ENCODE results near the gene HSPBP1.
A peak's percentile ranks its signal among the peaks of the same experiment; 100 is the strongest.

HSPBP1 gene

DNA sequence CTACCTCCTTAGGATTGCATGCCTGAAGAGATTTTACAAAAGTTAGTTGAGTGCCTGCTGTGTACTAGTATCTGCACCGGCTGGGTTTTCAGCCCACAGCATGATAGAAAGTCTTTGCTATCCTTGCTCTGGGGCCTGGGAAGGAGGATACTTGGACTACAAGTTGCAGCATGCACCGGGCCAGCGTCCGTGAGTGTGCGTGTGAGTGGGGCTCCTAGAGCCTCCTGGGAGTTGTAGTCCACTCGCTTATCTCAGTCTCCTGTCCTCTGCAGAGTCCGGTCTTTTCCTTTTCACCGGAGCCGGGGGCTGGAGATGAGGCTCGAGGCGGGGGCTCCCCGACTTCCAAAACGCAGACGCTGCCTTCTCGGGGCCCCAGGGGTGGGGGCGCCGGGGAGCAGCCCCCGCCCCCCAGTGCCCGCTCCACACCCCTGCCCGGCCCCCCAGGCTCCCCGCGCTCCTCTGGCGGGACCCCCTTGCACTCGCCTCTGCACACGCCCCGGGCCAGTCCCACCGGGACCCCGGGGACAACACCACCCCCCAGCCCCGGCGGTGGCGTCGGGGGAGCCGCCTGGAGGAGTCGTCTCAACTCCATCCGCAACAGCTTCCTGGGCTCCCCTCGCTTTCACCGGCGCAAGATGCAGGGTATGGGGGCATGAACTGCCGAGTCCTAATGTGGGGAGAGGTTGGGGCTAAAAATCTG is 24.5 kb upstream of the HSPBP1 start:
- peak; percentile 88 for DNase-seq

DNA sequence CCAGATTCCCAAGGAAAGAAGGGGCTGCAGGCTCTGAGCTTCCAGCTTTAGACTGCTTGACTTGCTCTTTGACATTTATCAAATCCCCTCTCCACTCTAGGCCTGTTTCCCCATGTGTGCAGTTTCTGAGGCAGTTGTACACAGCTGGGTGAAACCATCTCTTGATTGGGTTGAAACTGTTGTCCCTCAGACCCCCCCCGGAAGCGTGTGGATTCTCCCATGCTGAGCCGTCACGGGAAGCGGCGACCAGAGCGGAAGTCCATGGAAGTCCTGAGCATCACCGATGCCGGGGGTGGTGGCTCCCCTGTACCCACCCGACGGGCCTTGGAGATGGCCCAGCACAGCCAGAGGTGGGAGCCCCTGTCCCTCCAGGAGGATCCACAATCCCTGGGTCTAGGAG is 23.6 kb upstream of the HSPBP1 start:
- no peak for DNase-seq

DNA sequence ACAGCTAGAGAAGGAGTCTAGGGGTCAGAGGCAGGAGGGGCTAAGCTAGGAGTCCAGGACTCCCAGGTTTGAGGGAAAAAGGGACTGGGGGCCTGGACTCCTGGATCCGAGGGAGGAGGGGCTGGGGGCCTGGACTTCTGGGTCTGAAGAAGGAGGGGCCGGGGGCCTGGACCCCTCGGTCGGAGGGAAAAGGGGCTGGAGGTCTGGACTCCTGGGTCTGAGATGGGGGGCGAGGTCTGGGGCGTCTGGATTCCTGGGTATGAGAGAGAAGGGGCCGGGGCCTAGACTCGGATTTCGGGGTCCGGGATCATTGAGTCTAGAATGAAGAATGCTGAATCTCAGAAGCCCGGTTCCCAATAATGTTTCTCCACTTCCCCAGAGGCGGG is 22.4 kb upstream of the HSPBP1 start:
- DNase-seq, result no peak

DNA sequence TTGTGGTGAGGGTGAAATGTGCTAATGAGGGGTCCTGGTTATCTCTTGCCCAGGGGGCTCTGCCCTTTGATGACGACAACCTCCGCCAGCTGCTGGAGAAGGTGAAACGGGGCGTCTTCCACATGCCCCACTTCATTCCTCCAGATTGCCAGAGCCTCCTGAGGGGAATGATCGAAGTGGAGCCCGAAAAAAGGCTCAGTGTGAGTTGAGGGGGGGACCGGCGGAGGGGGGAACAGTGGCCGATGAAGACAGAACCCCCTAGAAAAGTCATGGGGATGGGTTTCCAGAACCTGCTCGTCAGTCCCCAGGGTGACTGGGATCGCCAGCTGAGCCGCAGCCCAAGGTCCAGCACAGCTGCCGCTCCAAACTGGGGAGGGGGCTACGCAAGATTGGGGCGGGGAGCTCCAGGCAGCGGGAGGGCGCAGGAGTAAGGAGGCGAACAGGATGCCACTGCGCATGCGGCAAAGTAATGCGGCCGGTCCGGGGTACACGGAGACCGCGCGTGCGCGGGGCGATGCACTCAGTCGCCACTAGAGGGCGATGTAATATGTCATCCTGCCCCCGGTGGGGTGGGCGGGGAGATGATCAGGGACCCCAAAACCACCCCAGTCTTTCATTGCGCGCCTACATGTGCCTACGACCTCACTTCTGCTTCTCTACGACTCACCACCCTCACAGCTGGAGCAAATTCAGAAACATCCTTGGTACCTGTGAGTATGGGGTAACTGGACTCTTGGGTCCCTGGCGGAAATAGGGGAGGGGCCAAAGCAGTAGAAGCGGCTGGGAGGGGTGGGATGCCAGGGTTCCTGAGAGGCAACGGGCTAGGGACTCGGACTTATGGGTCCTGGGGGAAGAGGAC is 21.8 kb upstream of the HSPBP1 start:
- peak; percentile 98 for DNase-seq

GRCh38 chr19:55300886-55301458 is 21.1 kb upstream of the HSPBP1 start:
- DNase-seq, result no peak

DNA sequence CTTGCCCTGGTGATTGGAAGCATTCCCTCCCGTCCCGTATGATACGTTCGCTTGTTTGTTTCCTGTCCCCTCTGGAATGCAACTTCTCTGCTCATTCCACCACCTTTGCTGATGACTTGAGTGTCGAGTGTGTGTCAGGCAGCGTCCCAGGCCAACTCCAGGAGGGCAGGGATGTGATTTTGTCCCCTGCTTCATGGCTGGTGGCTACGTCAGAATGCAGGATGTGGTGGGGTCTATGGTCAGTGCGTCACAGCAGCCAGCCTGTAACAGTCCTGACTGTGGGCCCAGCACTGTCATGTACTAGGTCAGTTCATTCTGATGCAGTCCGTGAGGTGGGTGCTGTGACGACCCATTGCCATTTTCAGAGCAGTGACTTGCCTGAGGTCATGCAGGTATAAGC is 20.1 kb upstream of the HSPBP1 start:
- no peak for DNase-seq

DNA sequence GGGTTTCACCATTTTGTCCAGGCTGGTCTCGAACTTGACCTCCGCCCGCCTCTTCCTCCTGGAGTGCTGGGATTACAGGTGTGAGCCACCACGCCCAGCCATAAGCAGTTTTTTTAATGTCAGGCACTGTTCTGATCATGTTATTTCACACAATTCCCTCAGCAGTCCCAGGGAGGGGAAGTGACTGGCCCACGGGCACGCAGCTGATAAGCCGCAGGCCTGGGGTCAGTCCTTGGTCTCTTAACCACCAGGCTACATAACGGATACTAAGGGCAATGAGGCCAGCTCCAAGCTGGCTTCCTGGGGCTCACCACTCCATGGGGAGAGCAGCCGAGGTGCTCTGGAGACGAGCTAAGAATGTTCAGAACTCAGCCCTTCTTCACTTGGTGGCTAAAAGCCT is 17.4 kb upstream of the HSPBP1 start:
- DNase-seq, result no peak

DNA sequence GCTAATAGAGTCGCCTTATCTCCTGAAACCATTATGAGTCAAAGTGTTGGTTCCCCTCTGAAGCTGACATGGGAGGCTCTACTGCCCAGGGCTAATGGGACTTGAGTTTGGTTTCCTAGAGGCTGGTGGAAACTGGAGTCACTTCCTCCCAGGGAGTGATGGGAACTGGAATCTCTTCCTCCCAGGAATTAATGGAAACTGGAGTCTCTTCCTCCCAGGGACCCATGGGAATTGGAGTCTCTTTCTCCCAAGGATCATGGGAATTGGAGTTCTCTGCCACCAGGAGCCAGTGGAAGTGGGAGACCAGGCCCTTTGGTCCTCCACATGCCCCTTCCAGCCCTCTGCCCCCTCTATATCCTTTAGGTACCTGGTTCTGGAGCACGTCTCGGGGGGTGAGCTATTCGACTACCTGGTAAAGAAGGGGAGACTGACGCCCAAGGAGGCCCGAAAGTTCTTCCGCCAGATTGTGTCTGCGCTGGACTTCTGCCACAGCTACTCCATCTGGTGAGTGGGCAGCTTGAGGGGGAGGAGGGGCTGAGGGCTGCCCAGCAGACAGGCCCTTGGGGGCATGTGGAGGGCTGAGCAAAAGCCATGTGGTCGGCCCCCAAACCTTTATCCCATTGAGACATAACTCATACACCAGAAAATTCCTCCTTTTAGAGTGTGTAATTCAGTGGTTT is 9.3 kb upstream of the HSPBP1 start:
- DNase-seq, result no peak

GRCh38 chr19:55287361-55288079 is 7.6 kb upstream of the HSPBP1 start:
- DNase-seq, result no peak

GRCh38 chr19:55285229-55285890 is 5.5 kb upstream of the HSPBP1 start:
- DNase-seq, result no peak

DNA sequence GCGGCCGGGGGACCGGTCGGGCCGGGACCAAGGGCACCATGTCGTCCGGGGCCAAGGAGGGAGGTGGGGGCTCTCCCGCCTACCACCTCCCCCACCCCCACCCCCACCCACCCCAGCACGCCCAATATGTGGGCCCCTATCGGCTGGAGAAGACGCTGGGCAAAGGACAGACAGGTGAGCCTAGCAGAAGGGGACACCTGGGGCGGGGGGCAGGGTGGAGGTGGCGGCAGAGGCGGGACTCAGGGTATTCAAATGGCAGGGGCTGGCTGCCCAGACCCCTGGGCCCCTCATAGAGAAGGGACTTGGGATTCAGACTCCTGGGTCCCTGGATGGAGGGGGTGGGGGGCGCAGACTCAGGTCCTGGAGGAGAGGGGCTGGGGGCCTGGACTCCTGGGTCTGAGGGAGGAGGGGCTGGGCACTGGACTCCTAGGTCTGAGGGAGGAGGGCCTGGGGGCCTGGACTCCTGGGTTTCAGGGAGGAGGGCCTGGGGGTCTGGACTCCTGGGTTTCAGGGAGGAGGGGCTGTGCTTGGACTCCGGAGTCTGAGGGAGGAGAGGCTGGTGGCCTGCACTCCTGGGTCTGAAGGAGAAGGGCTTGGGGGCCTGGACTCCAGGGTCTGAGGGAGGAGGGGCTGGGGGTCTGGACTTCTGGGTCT is 4.6 kb upstream of the HSPBP1 start:
- DNase-seq, result no peak

GRCh38 chr19:55283548-55284377 is 3.9 kb upstream of the HSPBP1 start, which contains the start of gene BRSK1:
TSS of gene BRSK1 (plus strand) at chr19:55283997. CDS start at chr19:55284443, 446 bp downstream.
- DNase-seq, result peak; percentile 65

GRCh38 chr19:55279340-55279739 is 570 bp downstream of the HSPBP1 start:
- DNase-seq, result no peak

- no peak for DNase-seq
Observed at GRCh38 chr19:55278391-55279135, 1.3 kb downstream of the HSPBP1 start.

DNA sequence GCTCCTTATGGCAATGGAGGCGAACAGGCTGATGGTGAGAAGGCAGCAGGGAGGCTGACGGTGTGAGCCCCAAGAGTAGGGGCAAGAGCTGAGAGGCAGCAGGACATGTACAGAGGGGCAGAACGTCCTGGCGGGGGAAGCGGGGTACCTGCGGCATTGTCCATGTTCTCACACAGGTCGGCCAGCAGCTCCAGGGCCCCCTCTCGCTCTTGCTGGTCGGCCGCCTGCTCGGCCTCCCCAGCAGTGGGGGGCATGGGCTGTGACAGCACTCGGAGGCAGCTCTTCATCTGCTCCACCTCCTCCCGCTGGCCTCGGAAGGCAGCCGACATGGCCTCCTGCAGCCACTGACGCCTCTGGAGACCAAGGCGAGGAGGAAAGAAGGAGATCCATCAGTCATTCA is 2.4 kb downstream of the HSPBP1 start:
- no peak for DNase-seq

DNA sequence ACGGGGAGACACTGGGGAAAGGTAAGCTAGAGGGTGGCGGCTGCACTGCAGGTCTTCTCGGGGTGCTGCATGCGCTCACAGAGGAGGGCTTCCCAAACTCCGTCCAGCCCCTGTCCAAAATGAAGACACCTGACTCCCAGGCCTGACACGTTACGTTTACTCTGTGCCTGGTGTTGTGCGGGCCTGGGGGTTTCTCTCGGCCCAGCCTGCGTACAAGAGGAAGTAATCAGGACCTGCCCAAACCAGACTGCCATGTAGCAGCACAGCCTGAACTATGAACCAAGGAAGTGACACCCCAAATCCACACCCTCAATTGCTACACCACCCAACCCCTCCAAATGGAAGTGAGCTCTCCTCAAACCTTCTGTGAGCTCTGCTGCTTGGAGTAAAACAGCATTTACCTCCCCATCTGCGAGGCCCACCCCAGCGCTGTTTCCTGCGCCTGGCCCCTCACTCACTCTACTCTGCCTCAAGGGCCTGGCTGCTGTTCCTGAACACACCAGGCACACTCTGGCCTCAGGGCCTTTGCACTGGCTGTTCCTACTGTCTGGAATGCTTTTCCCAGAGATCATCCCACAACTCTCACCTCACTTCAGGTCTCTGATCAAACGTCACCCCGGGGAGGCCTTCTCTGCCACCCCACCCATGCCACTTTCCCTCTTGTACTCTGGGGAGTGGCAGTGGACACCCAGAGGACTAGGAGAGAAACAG is 3.0 kb downstream of the HSPBP1 start:
- no peak for DNase-seq

- DNase-seq, result no peak
Observed at GRCh38 chr19:55275851-55276719, 3.8 kb downstream of the HSPBP1 start.
